T-helper 2 cell treated with Interferon-gamma antibody and Interleukin-4, amounts not matched to agents 5 μg/mL and 100 μg/mL, for 36 hours (primary cell): ENCODE results near the gene ASB7.
A peak's percentile ranks its signal among the peaks of the same experiment; 100 is the strongest.
"Not testable (repeated sequence)": the region's sequence is repeated elsewhere in the genome, so short reads cannot be mapped to it uniquely, and the experiment has no call there.

Source experiments
- DNase-seq: peaks from one replicate; pipeline ENCODE4 v3.0.0; 2021; ENCODE audit warnings: low spot score
- H3K27ac Mint-ChIP-seq: one replicate; pipeline ENCODE4 v1.8.0; 2021; ENCODE audit warnings: mild to moderate bottlenecking, mixed read lengths
- H3K27me3 Mint-ChIP-seq: one replicate; pipeline ENCODE4 v1.8.0; 2021; ENCODE audit warnings: low read depth, mixed read lengths
- H3K36me3 Mint-ChIP-seq: one replicate; pipeline ENCODE4 v1.8.0; 2021; ENCODE audit warnings: low read depth, mixed read lengths
- H3K4me1 Mint-ChIP-seq: one replicate; pipeline ENCODE4 v1.8.0; 2021; ENCODE audit warnings: low read depth, mixed read lengths
- H3K4me3 Mint-ChIP-seq: one replicate; pipeline ENCODE4 v1.8.0; 2022; ENCODE audit warnings: mild to moderate bottlenecking, moderate library complexity, mixed read lengths
- H3K9me3 Mint-ChIP-seq: one replicate; pipeline ENCODE4 v1.8.0; 2021; ENCODE audit warnings: mixed read lengths

The ASB7 gene

DNA sequence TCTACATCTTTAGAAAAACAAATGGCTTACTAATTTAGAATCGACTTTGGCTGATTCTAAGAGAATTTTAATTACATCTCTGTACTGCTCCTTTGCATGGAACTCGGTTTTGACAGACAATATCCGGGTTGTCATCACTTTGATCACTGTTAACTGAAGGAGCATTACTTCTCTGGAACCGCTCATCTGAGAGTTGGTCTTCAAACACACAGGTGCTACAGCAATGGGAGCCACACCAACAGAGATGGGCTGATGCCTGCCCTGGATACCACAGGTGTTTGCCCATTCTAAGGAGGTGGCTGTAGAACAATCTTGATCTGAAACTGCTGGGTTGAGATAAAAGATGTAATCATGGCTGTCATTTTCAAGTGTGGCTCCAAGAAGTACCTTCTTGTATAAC, 22.0 kb upstream of the ASB7 start:
- Mint-ChIP-seq H3K9me3 (peaks cover 24% of the 10 kb centered on the region), H3K36me3 (peaks cover 75% of the 10 kb centered on the region), H3K4me1 (peaks cover 23% of the 10 kb centered on the region), H3K27ac (peak overlapping the region; percentile 77), H3K4me3 (peak overlapping the region; percentile 40), H3K27me3 (no peaks in the 10 kb centered on the region)
- no peak for DNase-seq

DNA sequence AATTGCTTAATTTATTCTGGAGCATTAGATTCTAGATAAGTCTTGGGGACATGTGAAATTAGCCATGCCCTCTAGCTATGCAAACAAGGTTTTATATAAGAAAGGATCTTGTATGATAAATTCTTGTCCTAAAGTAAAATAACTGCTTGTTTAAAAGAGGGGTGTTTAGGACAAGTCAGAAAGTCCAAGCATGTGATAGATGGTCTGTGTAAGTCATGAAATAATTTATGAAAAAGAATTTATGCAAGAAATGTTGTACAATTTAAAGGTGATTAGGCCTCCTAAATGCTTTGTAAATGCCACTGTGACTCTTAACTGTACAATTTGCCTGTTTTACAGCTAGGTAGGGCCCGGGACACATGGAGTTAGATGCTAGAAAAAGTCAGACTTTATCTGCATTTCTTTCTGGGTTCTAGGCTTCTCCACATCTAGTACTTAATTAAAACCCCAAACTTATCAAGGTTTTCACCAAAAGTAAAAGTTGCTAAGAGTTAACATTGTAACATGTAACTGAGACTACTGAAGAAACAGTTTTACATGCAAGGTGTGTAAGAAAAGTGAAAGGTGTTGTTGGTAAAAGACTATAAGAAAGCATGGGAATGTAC, 13.6 kb upstream of the ASB7 start:
- no peak overlapping the region for H3K4me3 Mint-ChIP-seq
- peaks cover 72% of the 10 kb centered on the region for H3K9me3 Mint-ChIP-seq
- peaks cover 83% of the 10 kb centered on the region for H3K36me3 Mint-ChIP-seq
- no peaks in the 10 kb centered on the region for H3K27me3 Mint-ChIP-seq
- no peak overlapping the region for H3K27ac Mint-ChIP-seq
- no peak for DNase-seq
- peaks cover 9% of the 10 kb centered on the region for H3K4me1 Mint-ChIP-seq

DNA sequence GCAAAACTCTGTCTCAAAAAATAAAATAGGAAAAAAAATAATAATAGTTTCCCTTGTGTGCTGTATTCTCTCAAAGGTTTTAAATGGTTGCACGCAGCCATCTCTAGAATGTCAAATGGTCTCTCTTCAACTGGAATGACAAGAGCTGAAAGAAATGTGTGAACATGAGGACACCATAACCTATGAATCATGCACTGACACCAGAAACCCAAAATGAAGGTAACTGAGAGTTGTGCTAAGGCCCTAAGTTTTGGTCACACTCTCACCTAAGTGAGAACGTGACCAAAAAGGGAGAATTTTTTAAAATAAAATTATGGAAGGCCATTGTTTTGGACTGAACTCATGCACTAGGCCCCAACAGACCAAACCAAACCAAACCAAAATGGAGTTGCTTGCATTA, 11.2 kb upstream of the ASB7 start:
- H3K27me3 Mint-ChIP-seq, DNase-seq, H3K27ac Mint-ChIP-seq, H3K4me3 Mint-ChIP-seq: not testable (repeated sequence)
- H3K4me1 Mint-ChIP-seq: peaks cover 23% of the 10 kb centered on the region
- peaks cover 76% of the 10 kb centered on the region for H3K36me3 Mint-ChIP-seq
- peaks cover 54% of the 10 kb centered on the region for H3K9me3 Mint-ChIP-seq

DNA sequence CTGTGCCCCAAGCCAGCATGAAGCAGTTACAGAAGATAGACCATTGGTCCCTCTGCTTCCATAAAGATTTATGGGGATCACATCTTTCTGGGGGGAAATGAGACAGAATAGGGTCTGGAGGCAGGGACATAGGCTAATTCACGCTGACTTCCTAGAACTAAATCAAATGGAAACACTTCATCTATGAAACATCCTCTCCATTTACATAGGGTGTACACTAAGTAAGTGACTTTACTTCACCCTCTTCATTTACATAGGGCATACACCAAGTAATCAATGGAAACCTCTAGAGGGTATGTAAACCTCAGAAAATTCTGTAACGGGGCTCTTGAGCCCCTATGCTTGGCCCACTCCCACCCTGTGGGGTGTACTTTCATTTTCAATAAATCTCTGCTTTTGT, 10.6 kb upstream of the ASB7 start:
- H3K4me3 Mint-ChIP-seq: no peak overlapping the region
- H3K27ac Mint-ChIP-seq: no peak overlapping the region
- H3K9me3 Mint-ChIP-seq: peaks cover 51% of the 10 kb centered on the region
- H3K36me3 Mint-ChIP-seq: peaks cover 73% of the 10 kb centered on the region
- H3K27me3 Mint-ChIP-seq: no peaks in the 10 kb centered on the region
- peaks cover 30% of the 10 kb centered on the region for H3K4me1 Mint-ChIP-seq
- no peak for DNase-seq

GRCh38 chr15:100592898-100593297, 9.5 kb upstream of the ASB7 start:
- H3K4me3 Mint-ChIP-seq: peak overlapping the region; percentile 29
- no peak for DNase-seq
- H3K27ac Mint-ChIP-seq: peak overlapping the region; percentile 77
- H3K9me3 Mint-ChIP-seq: peaks cover 43% of the 10 kb centered on the region
- H3K27me3 Mint-ChIP-seq: no peaks in the 10 kb centered on the region
- H3K4me1 Mint-ChIP-seq: peaks cover 38% of the 10 kb centered on the region
- H3K36me3 Mint-ChIP-seq: peaks cover 71% of the 10 kb centered on the region

DNA sequence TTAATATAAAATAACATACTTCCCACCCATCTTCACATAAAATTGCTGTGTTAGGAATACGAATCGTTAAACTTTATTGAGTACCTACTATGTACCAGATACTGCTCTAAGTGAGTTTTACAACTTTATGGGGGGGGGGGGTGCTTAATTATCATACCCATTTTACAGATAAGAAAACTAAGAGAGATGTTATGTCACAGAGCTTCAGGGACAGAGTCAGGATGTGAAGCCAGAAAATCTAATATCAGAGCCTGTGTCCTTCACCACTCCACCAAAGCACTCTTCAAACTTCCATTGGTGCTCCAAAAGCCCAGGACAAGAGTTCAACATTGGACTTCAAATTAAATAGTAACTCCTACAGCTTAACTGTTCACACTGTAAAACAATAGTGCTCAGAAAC, 9.0 kb upstream of the ASB7 start:
- Mint-ChIP-seq H3K27ac (peak overlapping the region; percentile 53), H3K36me3 (peaks cover 67% of the 10 kb centered on the region)

DNA sequence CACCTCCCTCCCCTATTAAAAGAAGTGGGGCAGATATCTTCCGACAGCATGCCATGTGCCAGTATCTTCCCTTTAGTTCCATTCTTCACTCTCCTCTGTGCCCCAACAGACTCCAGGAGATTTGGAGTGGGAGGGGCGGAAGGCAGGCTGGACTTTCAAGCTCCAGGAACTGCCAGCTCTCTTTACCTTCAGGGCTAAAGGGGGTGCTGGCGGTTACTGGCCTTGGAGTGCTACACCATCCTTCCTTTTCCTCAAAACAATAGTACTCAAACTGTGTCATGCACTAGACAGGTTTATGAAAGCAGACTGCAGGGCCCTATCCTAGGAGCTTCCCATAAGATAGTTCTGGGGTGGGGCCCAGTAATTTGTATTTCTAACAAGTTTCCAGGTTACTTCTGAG, 6.4 kb upstream of the ASB7 start:
- Mint-ChIP-seq H3K4me1 (peaks cover 55% of the 10 kb centered on the region), H3K9me3 (peaks cover 20% of the 10 kb centered on the region), H3K36me3 (peaks cover 54% of the 10 kb centered on the region), H3K27ac (peak overlapping the region; percentile 98), H3K4me3 (peak overlapping the region; percentile 88), H3K27me3 (no peaks in the 10 kb centered on the region)
- no peak for DNase-seq

More for the DNA sequence above, 9.0 kb upstream of the ASB7 start:
- Mint-ChIP-seq H3K4me3 (peak overlapping the region; percentile 42), H3K9me3 (peaks cover 38% of the 10 kb centered on the region), H3K4me1 (peaks cover 41% of the 10 kb centered on the region), H3K27me3 (no peaks in the 10 kb centered on the region)
- no peak for DNase-seq

DNA sequence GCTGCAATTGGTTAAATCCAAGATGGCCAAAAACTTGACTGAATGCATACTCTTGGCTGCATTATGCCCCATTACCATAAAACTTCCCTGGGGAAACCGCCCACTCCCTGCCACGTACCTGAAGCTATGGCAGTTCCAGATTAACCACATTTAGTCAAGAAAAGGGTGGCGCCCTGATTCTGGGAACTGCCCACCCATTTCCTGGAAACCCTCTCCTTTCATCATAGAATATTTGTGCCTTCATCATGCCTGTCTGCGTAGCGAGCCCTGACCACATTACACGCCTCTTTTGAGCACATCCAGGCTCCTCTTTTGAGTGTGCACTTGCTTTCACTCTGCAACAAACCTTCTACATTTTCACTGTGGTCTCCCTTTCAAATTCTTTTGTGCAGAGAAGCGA, 5.6 kb upstream of the ASB7 start:
- H3K27ac Mint-ChIP-seq: peak overlapping the region; percentile 98
- H3K36me3 Mint-ChIP-seq: peaks cover 46% of the 10 kb centered on the region
- H3K9me3 Mint-ChIP-seq: peaks cover 12% of the 10 kb centered on the region
- H3K4me1 Mint-ChIP-seq: peaks cover 55% of the 10 kb centered on the region
- peak; percentile 96 for DNase-seq
- no peaks in the 10 kb centered on the region for H3K27me3 Mint-ChIP-seq
- H3K4me3 Mint-ChIP-seq: peak overlapping the region; percentile 88

DNA sequence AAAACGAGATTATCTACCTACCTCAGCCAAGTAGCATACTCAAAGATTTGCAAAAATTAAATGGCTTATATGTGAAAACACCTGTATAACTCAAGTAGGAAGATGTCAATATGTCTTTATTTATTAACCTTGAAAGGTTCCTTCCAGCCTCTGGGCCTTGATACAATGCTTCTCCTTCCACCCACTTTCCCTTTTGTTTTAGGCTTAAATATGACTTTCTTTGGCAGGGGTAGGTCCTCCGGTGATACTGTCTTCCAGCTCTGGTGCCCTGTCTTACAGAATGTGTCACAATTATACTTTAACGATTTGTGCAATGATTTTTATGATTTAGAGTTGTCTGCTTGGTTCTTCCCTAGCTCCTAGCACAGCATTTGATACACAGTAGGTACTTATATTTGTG, 4.5 kb upstream of the ASB7 start:
- no peak for DNase-seq
- peaks cover 52% of the 10 kb centered on the region for H3K4me1 Mint-ChIP-seq
- H3K4me3 Mint-ChIP-seq: peak overlapping the region; percentile 88
- H3K36me3 Mint-ChIP-seq: peaks cover 38% of the 10 kb centered on the region
- H3K27ac Mint-ChIP-seq: peak overlapping the region; percentile 98
- no peaks in the 10 kb centered on the region for H3K27me3 Mint-ChIP-seq
- H3K9me3 Mint-ChIP-seq: peaks cover 6% of the 10 kb centered on the region

GRCh38 chr15:100598655-100599054, 3.7 kb upstream of the ASB7 start:
- Mint-ChIP-seq H3K4me3 (peak overlapping the region; percentile 74), H3K36me3 (peaks cover 37% of the 10 kb centered on the region), H3K27ac (peak overlapping the region; percentile 87), H3K9me3 (peaks cover 1% of the 10 kb centered on the region), H3K4me1 (peaks cover 50% of the 10 kb centered on the region), H3K27me3 (no peaks in the 10 kb centered on the region)
- no peak for DNase-seq

DNA sequence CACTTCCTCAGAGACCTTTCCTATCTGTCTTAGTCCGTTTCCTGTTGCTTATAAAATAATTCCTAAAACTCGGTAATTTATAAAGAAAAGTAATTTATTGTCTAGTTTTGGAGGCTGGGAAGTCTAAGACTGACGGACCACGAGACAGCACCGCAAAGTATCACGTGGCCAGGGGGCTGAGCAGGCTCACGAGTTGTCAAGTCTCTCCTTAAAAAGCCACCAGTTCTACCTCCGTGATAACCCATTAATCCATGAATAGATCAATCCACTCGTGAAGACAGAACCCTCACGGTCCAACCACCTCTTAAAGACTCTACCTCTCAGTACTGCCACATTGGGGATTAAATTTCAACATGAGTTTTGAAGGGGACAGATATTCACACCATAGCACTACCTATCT, 1.2 kb upstream of the ASB7 start:
- Mint-ChIP-seq H3K27ac (no peak overlapping the region), H3K36me3 (peaks cover 38% of the 10 kb centered on the region), H3K27me3 (no peaks in the 10 kb centered on the region), H3K4me1 (peaks cover 49% of the 10 kb centered on the region), H3K9me3 (no peaks in the 10 kb centered on the region), H3K4me3 (no peak overlapping the region)
- DNase-seq: peak; percentile 44

GRCh38 chr15:100601617-100602063, 749 bp upstream of the ASB7 start:
- Mint-ChIP-seq H3K9me3 (no peaks in the 10 kb centered on the region), H3K27me3 (no peaks in the 10 kb centered on the region), H3K4me3 (no peak overlapping the region), H3K36me3 (peaks cover 40% of the 10 kb centered on the region), H3K4me1 (peaks cover 45% of the 10 kb centered on the region), H3K27ac (no peak overlapping the region)
- DNase-seq: no peak

GRCh38 chr15:100602823-100603393, 519 bp downstream of the ASB7 start:
- DNase-seq: peak; percentile 59
- no peak overlapping the region for H3K4me3 Mint-ChIP-seq
- H3K9me3 Mint-ChIP-seq: no peaks in the 10 kb centered on the region
- H3K27ac Mint-ChIP-seq: peak overlapping the region; percentile 97
- peaks cover 38% of the 10 kb centered on the region for H3K4me1 Mint-ChIP-seq
- H3K36me3 Mint-ChIP-seq: peaks cover 39% of the 10 kb centered on the region
- no peaks in the 10 kb centered on the region for H3K27me3 Mint-ChIP-seq

- Mint-ChIP-seq H3K4me3 (no peak overlapping the region), H3K4me1 (peaks cover 2% of the 10 kb centered on the region), H3K27ac (no peak overlapping the region), H3K27me3 (no peaks in the 10 kb centered on the region), H3K36me3 (peaks cover 48% of the 10 kb centered on the region), H3K9me3 (no peaks in the 10 kb centered on the region)
- no peak for DNase-seq
Observed at GRCh38 chr15:100612539-100612938, 10.2 kb downstream of the ASB7 start.

DNA sequence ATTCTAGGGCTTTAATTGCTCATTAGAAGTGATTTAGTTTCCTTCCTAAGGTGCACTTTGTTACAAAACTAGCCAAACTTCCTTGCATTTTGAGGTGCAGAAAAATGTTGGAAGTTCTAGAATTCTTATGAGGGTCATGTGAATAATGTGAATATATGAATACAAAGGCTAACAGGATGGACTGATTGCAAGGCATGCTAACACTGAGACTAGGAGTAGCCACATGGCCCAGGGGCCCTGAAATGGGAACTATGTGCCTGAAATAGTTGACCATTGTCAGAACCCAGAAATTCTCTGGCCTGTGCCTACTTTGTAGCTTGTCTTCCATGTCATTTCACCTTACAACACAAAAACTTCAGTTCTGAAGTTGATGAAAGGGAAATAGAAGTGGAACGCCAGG, 10.8 kb downstream of the ASB7 start:
- Mint-ChIP-seq H3K9me3 (no peaks in the 10 kb centered on the region), H3K4me3 (no peak overlapping the region), H3K4me1 (peaks cover 2% of the 10 kb centered on the region), H3K36me3 (peaks cover 47% of the 10 kb centered on the region), H3K27me3 (no peaks in the 10 kb centered on the region), H3K27ac (no peak overlapping the region)
- no peak for DNase-seq
